ENCODE measurements around the gene ICAM1.
"Not testable (repeated sequence)": the region's sequence is repeated elsewhere in the genome, so short reads cannot be mapped to it uniquely, and the experiment has no call there.

ICAM1 gene

GRCh38 chr19:10241826-10242449 is 29.0 kb upstream of the ICAM1 start:
- not testable (repeated sequence) for DNase-seq (ENCODE audit: extremely low read depth in 1 of 2, low read depth in 1 of 2)

- DNase-seq (ENCODE audit: extremely low read depth in 1 of 2, low read depth in 1 of 2): no peak
Measured at GRCh38 chr19:10243606-10244005, 27.3 kb upstream of the ICAM1 start.

- DNase-seq (ENCODE audit: extremely low read depth in 1 of 2, low read depth in 1 of 2): no peak
Measured at GRCh38 chr19:10245189-10245939, 25.6 kb upstream of the ICAM1 start.

GRCh38 chr19:10246511-10246910 is 24.4 kb upstream of the ICAM1 start:
- DNase-seq (ENCODE audit: extremely low read depth in 1 of 2, low read depth in 1 of 2): no peak

GRCh38 chr19:10251792-10252694 is 18.9 kb upstream of the ICAM1 start, which contains the start of gene MRPL4:
MRPL4 (plus strand) TSS chr19:10252214; CDS start chr19:10252254, 40 bp downstream.
- DNase-seq (ENCODE audit: extremely low read depth in 1 of 2, low read depth in 1 of 2): peak; percentile 83 to 90

GRCh38 chr19:10252707-10253106 is 18.2 kb upstream of the ICAM1 start:
- DNase-seq (ENCODE audit: extremely low read depth in 1 of 2, low read depth in 1 of 2): no peak

- no peak for DNase-seq (ENCODE audit: extremely low read depth in 1 of 2, low read depth in 1 of 2)
Measured at GRCh38 chr19:10254244-10254643, 16.7 kb upstream of the ICAM1 start.

GRCh38 chr19:10255358-10255757 is 15.6 kb upstream of the ICAM1 start:
- no peak for DNase-seq (ENCODE audit: extremely low read depth in 1 of 2, low read depth in 1 of 2)

- DNase-seq (ENCODE audit: extremely low read depth in 1 of 2, low read depth in 1 of 2): no peak
Measured at GRCh38 chr19:10256551-10256950, 14.4 kb upstream of the ICAM1 start.

- DNase-seq (ENCODE audit: extremely low read depth in 1 of 2, low read depth in 1 of 2): no peak
Measured at GRCh38 chr19:10256970-10257615, 13.8 kb upstream of the ICAM1 start.

- DNase-seq (ENCODE audit: extremely low read depth in 1 of 2, low read depth in 1 of 2): no peak
Measured at GRCh38 chr19:10258080-10258710, 12.7 kb upstream of the ICAM1 start.

- DNase-seq (ENCODE audit: extremely low read depth in 1 of 2, low read depth in 1 of 2): peak; percentile 68 to 80
Measured at GRCh38 chr19:10259162-10259905, 11.6 kb upstream of the ICAM1 start.

- no peak for DNase-seq (ENCODE audit: extremely low read depth in 1 of 2, low read depth in 1 of 2)
Measured at GRCh38 chr19:10260141-10260584, 10.8 kb upstream of the ICAM1 start.

GRCh38 chr19:10262771-10263170 is 8.1 kb upstream of the ICAM1 start:
- DNase-seq (ENCODE audit: extremely low read depth in 1 of 2, low read depth in 1 of 2): no peak

GRCh38 chr19:10266706-10267105 is 4.2 kb upstream of the ICAM1 start:
- DNase-seq (ENCODE audit: extremely low read depth in 1 of 2, low read depth in 1 of 2): no peak

- DNase-seq (ENCODE audit: extremely low read depth in 1 of 2, low read depth in 1 of 2): no peak
Measured at GRCh38 chr19:10268071-10268470, 2.8 kb upstream of the ICAM1 start.

- DNase-seq (ENCODE audit: extremely low read depth in 1 of 2, low read depth in 1 of 2): peak; percentile 65 to 81
Measured at GRCh38 chr19:10269333-10270179, 1.4 kb upstream of the ICAM1 start.

- peak in 1 of 2 donors; percentile 56 for DNase-seq (ENCODE audit: extremely low read depth in 1 of 2, low read depth in 1 of 2)
Measured at GRCh38 chr19:10270180-10270615, 722 bp upstream of the ICAM1 start.
